HepG2 (cell line): ENCODE measurements around the gene TMEM184B. TPM values are rescaled to one million over a fixed set of nuclear protein-coding genes. Genes with fewer than 3 reads are reported as not detected.

Experiments used
- ATAC-seq: fragments of 200-7000 bp; cut with Tn5 transposase; 3 replicates; pipeline ENCODE4 v1.9.1; 2020; ENCODE audit warnings: mild to moderate bottlenecking, moderate library complexity
- BruUV-seq: library from RNA; stranded (reverse); fragments of 400-500 nt; replicated peaks from 2 replicates; lab custom pipeline; 2021; lab: Mats Ljungman, UMichigan
- CTCF ChIA-PET: fragments of 300-600 bp; formaldehyde crosslinking; extraction: SDS; loops from one replicate; lab custom pipeline; 2021; ENCODE audit warnings: low total read pairs, inconsistent platforms, low intra/inter-chr PET ratio; lab: Yijun Ruan, JAX
- POLR2A ChIA-PET: fragments of 350-600 bp; sonication (Branson Sonifier 250); formaldehyde crosslinking; loops from one replicate; lab custom pipeline; 2020; ENCODE audit warnings: antibody characterized with exemption, inconsistent platforms; lab: Yijun Ruan, JAX
- DNase-seq: peaks from one replicate; pipeline ENCODE4 v3.0.0-alpha.2; 2015; ENCODE audit warnings: low spot score
- FAIRE-seq: peaks from 3 replicates; lab custom pipeline; 2011; peaks lifted over from hg19 to GRCh38; lab: Jason Lieb, UNC
- H2AFZ ChIP-seq: one replicate; pipeline ENCODE4 v1.6.1; 2011; ENCODE audit warnings: low read length, inconsistent platforms
- H3K27ac ChIP-seq: fragments of 300-600 bp; 3 replicates; pipeline ENCODE4 v1.8.0; 2011; ENCODE audit warnings: mixed run types, mild to moderate bottlenecking, mixed read lengths, low read length, inconsistent platforms; ENCODE audit not compliant: insufficient read depth; ENCODE audit errors: extremely low read length
- H3K27me3 ChIP-seq, 2 experiments: fragments of 200-600 bp in 1 of 2; 2 replicates in 1 of 2; 3 replicates in 1 of 2; pipeline versions ENCODE4 v1.6.0 to v1.8.0; 2011; ENCODE audit warnings: low read length in 2 of 2, mild to moderate bottlenecking in 2 of 2, moderate library complexity in 2 of 2, inconsistent platforms in 1 of 2; ENCODE audit not compliant: insufficient read depth in 2 of 2, control insufficient read depth in 1 of 2
- H3K36me3 ChIP-seq, 2 experiments: fragments of 200-600 bp in 1 of 2; replicated peaks in 1 of 2; 2 replicates in 1 of 2; 3 replicates in 1 of 2; pipeline versions ENCODE4 v1.5.1 to v1.8.0; 2011; ENCODE audit warnings: low read length in 2 of 2, inconsistent platforms in 1 of 2; ENCODE audit not compliant: insufficient read depth in 2 of 2, control insufficient read depth in 1 of 2
- H3K4me1 ChIP-seq: 2 replicates; pipeline ENCODE4 v1.5.1; 2012; ENCODE audit warnings: low read length, inconsistent platforms; ENCODE audit not compliant: insufficient read depth
- H3K4me2 ChIP-seq: 2 replicates; pipeline ENCODE4 v1.6.0; 2011; ENCODE audit warnings: low read depth, low read length, inconsistent platforms
- H3K4me3 ChIP-seq, 3 experiments: fragments of 200-600 bp in 1 of 3; sonication (generic), shearing (Covaris generic) in 1 of 3; replicated peaks in 1 of 3; 2 replicates each; pipeline ENCODE4 v1.5.1; 2011 to 2016; ENCODE audit warnings: low read length in 3 of 3, inconsistent platforms in 2 of 3, low read depth in 2 of 3, mild to moderate bottlenecking in 2 of 3, control low read depth in 1 of 3, mixed read lengths in 1 of 3; ENCODE audit not compliant: insufficient read depth in 1 of 3
- H3K79me2 ChIP-seq: one replicate; pipeline ENCODE4 v1.6.1; 2011; ENCODE audit warnings: low read length, inconsistent platforms; ENCODE audit not compliant: insufficient read depth
- H3K9ac ChIP-seq: 2 replicates; pipeline ENCODE4 v1.6.0; 2011; ENCODE audit warnings: mild to moderate bottlenecking, low read depth, low read length, inconsistent platforms; ENCODE audit not compliant: insufficient read depth
- H3K9me3 ChIP-seq: 2 replicates; pipeline ENCODE4 v1.5.1; 2012; ENCODE audit warnings: mild to moderate bottlenecking, low read length
- H4K20me1 ChIP-seq: 2 replicates; pipeline ENCODE4 v1.6.0; 2011; ENCODE audit warnings: inconsistent platforms, mild to moderate bottlenecking, low read length, moderate library complexity; ENCODE audit not compliant: insufficient read depth
- EED ChIP-seq: sonication (generic); formaldehyde crosslinking; IDR thresholded peaks from 2 replicates; pipeline ENCODE4 v1.5.0; 2020; ENCODE audit warnings: mild to moderate bottlenecking, missing genetic modification reagents
- HNF1A ChIP-seq, 2 experiments: sonication (generic) in 1 of 2; formaldehyde crosslinking in 1 of 2; IDR thresholded peaks; 2 replicates each; pipeline versions ENCODE4 v1.4.0 to v1.6.1; 2016 to 2020; ENCODE audit warnings: borderline replicate concordance in 1 of 2, low read depth in 1 of 2, mild to moderate bottlenecking in 1 of 2, missing genetic modification reagents in 1 of 2
- IKZF4 ChIP-seq: sonication (generic); formaldehyde crosslinking; IDR thresholded peaks from 2 replicates; pipeline ENCODE4 v1.5.1; 2020; ENCODE audit warnings: borderline replicate concordance, mild to moderate bottlenecking, low read depth, missing genetic modification reagents; ENCODE audit errors: not compliant biosample characterization
- SRSF1 ChIP-seq: fragments of 200-400 bp; formaldehyde crosslinking; optimal IDR thresholded peaks from 2 replicates; pipeline ENCODE3; 2017; ENCODE audit warnings: mild to moderate bottlenecking, low read depth, low read length, moderate library complexity
- STAG1 ChIP-seq: sonication (generic); formaldehyde crosslinking; IDR thresholded peaks from 2 replicates; pipeline ENCODE4 v1.4.0; 2020; ENCODE audit warnings: missing genetic modification reagents
- ZNF616 ChIP-seq: sonication (generic); formaldehyde crosslinking; IDR thresholded peaks from 2 replicates; pipeline ENCODE4 v1.5.0; 2020; ENCODE audit warnings: low read depth, mild to moderate bottlenecking, missing genetic modification reagents
- ZNF850 ChIP-seq: sonication (generic); formaldehyde crosslinking; conservative IDR thresholded peaks from 2 replicates; pipeline ENCODE4 v1.9.0; 2021; ENCODE audit warnings: mild to moderate bottlenecking, missing genetic modification reagents
- ZNF878 ChIP-seq: sonication (generic); formaldehyde crosslinking; IDR thresholded peaks from 2 replicates; pipeline ENCODE4 v1.8.1; 2023; ENCODE audit warnings: mild to moderate bottlenecking, missing genetic modification reagents, moderate library complexity
- WGBS: methylation state at CpG from one replicate; pipeline ENCODE4 v1.1.6; 2017; ENCODE audit warnings: low lambda C conversion rate; 5-methylcytosine and 5-hydroxymethylcytosine counted together
- in situ Hi-C: cut with HindIII; loops from 2 replicates; pipeline ENCODE4 v1.10.0; 2017; ENCODE audit warnings: low pct_unique_long_range_greater_than_20kb; ENCODE audit not compliant: extremely low pct_ligation_motif_present
- intact Hi-C: fragments of 100-400 bp; cut with micrococcal nuclease; formaldehyde crosslinking; loops from one replicate; pipeline ENCODE4 v1.10.0; 2022; ENCODE audit not compliant: unreplicated experiment
- polyA plus RNA-seq, 8 experiments: library from polyadenylated mRNA; depleted of rRNA in 3 of 8; stranded (reverse) in 7 of 8; unstranded in 1 of 8; fragments of >200 nt; fragmentation: Illumina TruSeq in 4 of 8; extraction: Trizol in 4 of 8; gene quantifications; 2 replicates each; pipeline versions ENCODE4 v1.2.1 to v1.2.3, GENCODE V29; 2011 to 2016; ENCODE audit warnings: low read depth in 4 of 8, missing spikeins in 1 of 8, mixed read lengths in 1 of 8; ENCODE audit not compliant: insufficient read depth in 1 of 8
- total RNA-seq, 5 experiments: library from RNA; depleted of rRNA; stranded (reverse); fragments of >200 nt; fragmentation: Illumina TruSeq; extraction: Trizol; gene quantifications; 2 replicates each; pipeline ENCODE4 v1.2.3, GENCODE V29; 2016; ENCODE audit warnings: low read depth in 1 of 5
- TF ChIP-seq, protein P1 (sequence below): sonication (generic); formaldehyde crosslinking; IDR thresholded peaks from 2 replicates; pipeline ENCODE4 v1.5.1; 2020; ENCODE audit warnings: mild to moderate bottlenecking, moderate library complexity, missing genetic modification reagents
- TF ChIP-seq, protein P2 (sequence below): sonication (generic); formaldehyde crosslinking; IDR thresholded peaks from 2 replicates; pipeline ENCODE4 v1.4.0; 2020; ENCODE audit warnings: missing genetic modification reagents, low read depth, mild to moderate bottlenecking, borderline replicate concordance

TMEM184B gene
- total and polyA plus RNA-seq, 2 of the 13 experiments (the other 11 are each of a cell fraction or from before 2014, with no cell fraction given): 15.9 to 16.0 TPM

- TF ChIP-seq, protein P1, sequence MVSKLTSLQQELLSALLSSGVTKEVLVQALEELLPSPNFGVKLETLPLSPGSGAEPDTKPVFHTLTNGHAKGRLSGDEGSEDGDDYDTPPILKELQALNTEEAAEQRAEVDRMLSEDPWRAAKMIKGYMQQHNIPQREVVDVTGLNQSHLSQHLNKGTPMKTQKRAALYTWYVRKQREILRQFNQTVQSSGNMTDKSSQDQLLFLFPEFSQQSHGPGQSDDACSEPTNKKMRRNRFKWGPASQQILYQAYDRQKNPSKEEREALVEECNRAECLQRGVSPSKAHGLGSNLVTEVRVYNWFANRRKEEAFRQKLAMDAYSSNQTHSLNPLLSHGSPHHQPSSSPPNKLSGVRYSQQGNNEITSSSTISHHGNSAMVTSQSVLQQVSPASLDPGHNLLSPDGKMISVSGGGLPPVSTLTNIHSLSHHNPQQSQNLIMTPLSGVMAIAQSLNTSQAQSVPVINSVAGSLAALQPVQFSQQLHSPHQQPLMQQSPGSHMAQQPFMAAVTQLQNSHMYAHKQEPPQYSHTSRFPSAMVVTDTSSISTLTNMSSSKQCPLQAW: no peak
- TF ChIP-seq SRSF1: no peak
- no peak for TF ChIP-seq ZNF616 (CRISPR knock-in tag)
- TF ChIP-seq, all 625 proteins: peak for 2
Observed at GRCh38 chr22:38264322-38264843, 8.4 kb downstream of the TMEM184B start (continued).

GRCh38 chr22:38262051-38262795 is 10.6 kb downstream of the TMEM184B start:
- peaks cover 63% of the 10 kb centered on the region for H3K4me1 ChIP-seq
- H4K20me1 ChIP-seq: peaks cover 4% of the 10 kb centered on the region; the same call in 1 of the 2 replicates
- intact Hi-C loops: loop anchor here (2.0 to 10.0 kb wide), 3 partner anchors 89 to 207 kb away; partner anchors contain the start of genes BAIAP2L2 and PICK1
- ATAC-seq (peak; percentile 87), FAIRE-seq (peak; percentile 88), DNase-seq (peak; percentile 54)
- 9% methylated on average over 18 of the region's 20 CpGs for WGBS
- no peaks in the 10 kb centered on the region for H3K9me3 ChIP-seq
- peak overlapping the region; percentile 73 for H3K27ac ChIP-seq
- ChIA-PET POLR2A (interaction anchor here (1.6 kb wide), 1 partner anchor 66 kb away, joined by 3 read pairs; no protein-coding TSS in a partner anchor), CTCF (interaction anchor here (0.9 to 2.1 kb wide), 2 partner anchors 91 to 210 kb away, joined by 3 to 18 read pairs; no protein-coding TSS in a partner anchor)
- no peak overlapping the region for H2AFZ ChIP-seq
- peak overlapping the region; percentile 15 to 53 (median 25); a peak in 3 of 6 replicates for H3K4me3 ChIP-seq
- BruUV-seq: no TSS peak
- peaks cover 22% of the 10 kb centered on the region for H3K79me2 ChIP-seq
- no peaks in the 10 kb centered on the region for H3K27me3 ChIP-seq
- peak overlapping the region; percentile 81 for H3K4me2 ChIP-seq
- H3K36me3 ChIP-seq: peaks cover 0 to 2% of the 10 kb centered on the region in 2 experiments; a peak in 1 of 5 replicates
- peak overlapping the region; percentile 46; the same call in 1 of the 2 replicates for H3K9ac ChIP-seq
- in situ Hi-C loops: loop anchor here (5.0 kb wide), 1 partner anchor 90 kb away; no protein-coding TSS in a partner anchor
- TF ChIP-seq EED (CRISPR knock-in tag) (no peak), HNF1A (IDR thresholded peaks at IDR 0.05; ENCODE audit: low read depth) (no peak), HNF1A (CRISPR knock-in tag; IDR thresholded peaks at IDR 0.05; ENCODE audit: borderline replicate concordance) (no peak), ZNF878 (peak; percentile 67; the same call in 1 of the 2 replicates), IKZF4 (CRISPR knock-in tag) (no peak), ZNF850 (CRISPR knock-in tag) (0 out of 2 replicates have a peak, but pooled peaks have one; percentile 37), STAG1 (CRISPR knock-in tag) (peak; percentile 82)
- TF ChIP-seq, protein P2, sequence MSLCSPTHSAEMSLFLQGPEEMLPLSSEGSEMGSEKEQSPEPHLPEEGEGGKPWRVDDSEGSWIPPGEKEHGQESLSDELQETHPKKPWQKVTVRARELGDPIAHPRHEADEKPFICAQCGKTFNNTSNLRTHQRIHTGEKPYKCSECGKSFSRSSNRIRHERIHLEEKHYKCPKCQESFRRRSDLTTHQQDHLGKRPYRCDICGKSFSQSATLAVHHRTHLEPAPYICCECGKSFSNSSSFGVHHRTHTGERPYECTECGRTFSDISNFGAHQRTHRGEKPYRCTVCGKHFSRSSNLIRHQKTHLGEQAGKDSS (CRISPR knock-in tag): 0 out of 2 replicates have a peak, but pooled peaks have one; percentile 48
